Adrenal gland (tissue), 5 donors: ENCODE measurements around the gene MLST8.

Experiments used
- CTCF ChIP-seq, 6 experiments: fragments of 450-650 bp in 4 of 6; fragments of 200-600 bp in 2 of 6; sonication (generic) in 1 of 6; IDR thresholded peaks; 1 replicate in 5 of 6; 2 replicates in 1 of 6; pipeline versions ENCODE4 v1.5.1 to v1.8.0; 2016 to 2021; ENCODE audit warnings: antibody characterized with exemption in 6 of 6, mild to moderate bottlenecking in 2 of 6, moderate library complexity in 1 of 6
- POLR2A ChIP-seq, 2 donors: fragments of 450-650 bp; IDR thresholded peaks; one replicate each; pipeline ENCODE4 v1.6.1; 2017; ENCODE audit warnings: antibody characterized with exemption in 2 of 2, mild to moderate bottlenecking in 2 of 2, moderate library complexity in 1 of 2
- donor health status: DM: no; HTN: no; CAD: no.

GRCh38 chr16:2228161-2228824 lies 23.0 kb downstream of the MLST8 start:
- TF ChIP-seq POLR2A (IDR thresholded peaks at IDR 0.05) = no peak
- no peak for TF ChIP-seq CTCF (IDR thresholded peaks at IDR 0.05)
